Thymus (tissue), 11 donors: ENCODE results near the gene AFF3. TPM values are rescaled to one million over a fixed set of nuclear protein-coding genes. Genes with fewer than 3 reads are reported as not detected.

ENCODE experiments used
- DNase-seq, 9 donors: peaks; one replicate each; pipeline ENCODE4 v3.0.0-alpha.2; 2013; ENCODE audit warnings: low spot score in 9 of 9, low read depth in 6 of 9, missing footprints in 1 of 9
- H3K27ac ChIP-seq, 2 donors: one replicate each; pipeline ENCODE4 v1.5.1; 2013; ENCODE audit warnings: control low read depth in 1 of 2, low read depth in 1 of 2, low read length in 1 of 2, mild to moderate bottlenecking in 1 of 2, moderate library complexity in 1 of 2
- H3K27me3 ChIP-seq, 2 donors: one replicate each; pipeline ENCODE4 v1.5.1; 2013; ENCODE audit warnings: low read length in 1 of 2; ENCODE audit not compliant: control insufficient read depth in 2 of 2, insufficient read depth in 1 of 2
- H3K36me3 ChIP-seq, 2 donors: one replicate each; pipeline ENCODE4 v1.5.1; 2013; ENCODE audit warnings: low read length in 1 of 2, mild to moderate bottlenecking in 1 of 2, moderate library complexity in 1 of 2; ENCODE audit not compliant: control insufficient read depth in 2 of 2, insufficient read depth in 2 of 2
- H3K4me1 ChIP-seq, 2 donors: one replicate each; pipeline ENCODE4 v1.5.1; 2013; ENCODE audit warnings: low read length in 2 of 2; ENCODE audit not compliant: control insufficient read depth in 2 of 2, insufficient read depth in 2 of 2
- H3K4me3 ChIP-seq, 2 donors: one replicate each; pipeline ENCODE4 v1.5.1; 2013; ENCODE audit warnings: low read length in 2 of 2, control low read depth in 1 of 2, mild to moderate bottlenecking in 1 of 2
- H3K9me3 ChIP-seq, 2 donors: one replicate each; pipeline ENCODE4 v1.5.1; 2013; ENCODE audit warnings: low read length in 1 of 2, mild to moderate bottlenecking in 1 of 2; ENCODE audit not compliant: control insufficient read depth in 2 of 2, insufficient read depth in 1 of 2
- WGBS: extraction: QIAGEN DNeasy Blood & Tissue Kit; methylation state at CpG from one replicate; pipeline ENCODE4 v1.1.7; 2013; 5-methylcytosine and 5-hydroxymethylcytosine counted together
- polyA plus RNA-seq: library from polyadenylated mRNA; stranded (reverse); fragments of 200-250 nt; gene quantifications from one replicate; pipeline ENCODE4 v1.2.3, GENCODE V29; 2013
- total RNA-seq: library from RNA; stranded (reverse); fragments of 120-200 nt; gene quantifications from one replicate; pipeline ENCODE4 v1.2.4, GENCODE V29; 2013
- donor health status: healthy.

AFF3 gene
- total and polyA plus RNA-seq, 2 donors = 5.3 to 9.7 TPM

DNA sequence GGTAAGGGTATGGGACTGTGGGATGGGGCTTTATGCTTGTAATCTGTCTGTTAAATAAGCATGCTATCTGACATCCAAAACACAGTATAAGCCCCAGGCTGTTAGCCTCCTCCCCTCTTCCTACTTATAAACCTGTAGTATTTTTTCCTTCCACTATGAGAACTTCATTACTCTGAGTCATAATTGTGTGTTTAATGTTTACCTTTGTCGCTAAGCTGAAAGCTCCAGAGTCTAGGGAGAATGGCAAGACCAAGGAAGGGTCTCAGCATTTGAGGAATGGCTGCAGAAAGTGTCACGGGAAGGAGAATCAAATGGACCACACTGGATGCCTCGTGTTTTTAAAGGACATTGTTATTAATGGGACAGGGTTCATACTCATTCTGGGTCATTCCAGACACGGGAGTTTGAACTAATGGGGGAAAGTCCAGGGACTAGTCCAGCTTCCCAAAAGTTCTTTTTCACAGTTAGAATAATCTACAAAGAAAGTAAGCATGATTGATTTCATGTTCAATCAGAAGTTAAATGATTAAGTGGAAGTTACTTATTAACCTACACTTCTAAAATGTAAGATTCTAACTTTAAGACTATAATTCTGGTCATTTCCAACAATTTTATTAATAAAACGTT is 292.2 kb downstream of the AFF3 start:
- Histone ChIP-seq H3K27ac (no peak overlapping the region), H3K4me3 (no peak overlapping the region), H3K9me3 (no peaks in the 10 kb centered on the region), H3K4me1 (no peaks in the 10 kb centered on the region), H3K36me3 (no peaks in the 10 kb centered on the region), H3K27me3 (no peaks in the 10 kb centered on the region)
- DNase-seq = no peak
- WGBS = 96% methylated on average over 5 of the region's 5 CpGs

DNA sequence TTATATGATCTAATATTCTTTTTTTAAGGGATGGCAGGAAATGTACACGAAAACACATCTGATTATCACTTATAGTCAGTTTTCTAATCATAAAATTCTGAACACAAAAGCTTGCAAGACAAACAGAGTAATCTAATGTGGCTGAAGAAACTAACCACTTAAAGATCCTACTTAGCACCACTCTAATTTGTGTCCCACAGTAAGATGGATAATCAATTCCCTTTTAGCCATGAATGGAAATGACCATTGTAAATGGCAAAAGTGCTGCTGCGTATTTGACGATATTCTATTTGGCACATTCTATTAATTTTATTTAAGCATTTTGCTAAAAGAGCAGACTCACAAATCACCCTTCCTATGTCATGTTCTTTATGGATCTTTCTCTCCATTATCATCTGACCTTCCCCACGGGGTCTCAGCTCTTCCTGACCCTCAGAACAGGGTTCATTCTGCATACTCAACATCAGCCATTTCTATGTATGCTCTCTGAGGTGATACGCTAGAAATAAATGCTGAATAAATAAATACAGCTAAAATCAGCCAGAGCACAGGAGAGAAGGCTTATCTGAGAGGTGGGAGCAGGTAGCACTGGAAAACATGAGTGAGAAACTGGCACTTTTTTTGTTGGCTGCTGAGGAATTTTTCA is 295.8 kb downstream of the AFF3 start:
- DNase-seq = no peak
- 97% methylated on average over 5 of the region's 5 CpGs for WGBS

DNA sequence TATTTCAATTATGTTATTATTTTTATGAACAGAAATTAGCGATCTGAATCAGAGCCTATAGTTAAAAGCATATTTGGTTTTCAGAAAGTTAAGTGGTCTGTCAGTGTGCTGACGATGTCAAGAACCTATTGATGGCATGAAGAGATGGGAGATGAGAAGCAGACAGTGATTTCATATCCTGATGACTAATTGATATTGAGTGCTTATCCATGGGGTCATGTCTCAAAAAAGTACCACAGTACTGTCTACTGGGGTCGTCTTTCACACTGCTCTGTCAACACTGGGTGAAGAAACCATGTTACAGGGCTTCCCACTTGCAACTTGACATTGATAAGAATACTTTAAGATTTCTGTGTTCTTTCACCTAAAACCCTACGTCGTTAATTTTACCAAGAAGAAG is 297.1 kb downstream of the AFF3 start:
- DNase-seq = no peak
- no peak overlapping the region for H3K4me3 ChIP-seq
- no peaks in the 10 kb centered on the region for H3K36me3 ChIP-seq
- no peaks in the 10 kb centered on the region for H3K27me3 ChIP-seq
- H3K27ac ChIP-seq = no peak overlapping the region
- no peaks in the 10 kb centered on the region for H3K4me1 ChIP-seq
- 95% methylated on average over 5 of the region's 5 CpGs for WGBS
- H3K9me3 ChIP-seq = no peaks in the 10 kb centered on the region

More for the DNA sequence above, 295.8 kb downstream of the AFF3 start:
- Histone ChIP-seq H3K4me1 (no peaks in the 10 kb centered on the region), H3K9me3 (no peaks in the 10 kb centered on the region), H3K4me3 (no peak overlapping the region), H3K27me3 (no peaks in the 10 kb centered on the region), H3K36me3 (no peaks in the 10 kb centered on the region), H3K27ac (no peak overlapping the region)

DNA sequence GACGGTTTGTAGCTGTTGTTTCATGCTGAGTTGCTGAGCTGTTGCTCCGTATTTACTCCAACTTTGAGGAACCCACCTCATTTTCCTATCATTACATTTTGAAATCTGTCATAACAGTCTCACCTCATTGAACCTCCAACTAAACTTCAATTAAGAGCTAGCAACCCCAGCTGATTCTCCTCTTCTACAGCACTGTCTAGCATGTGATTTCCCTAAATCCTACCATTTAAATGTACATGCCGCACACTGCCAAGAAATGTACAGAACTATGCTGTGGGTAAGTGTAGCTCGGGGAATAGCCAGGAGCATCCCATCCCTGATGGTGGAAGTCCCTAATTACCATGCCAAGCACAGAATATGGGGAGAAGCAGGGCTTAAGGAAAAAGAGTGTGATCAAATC is 299.9 kb downstream of the AFF3 start:
- WGBS = 97% methylated on average over 4 of the region's 4 CpGs
- Histone ChIP-seq H3K27ac (no peak overlapping the region), H3K9me3 (no peaks in the 10 kb centered on the region), H3K27me3 (no peaks in the 10 kb centered on the region), H3K4me1 (peaks cover 0 to 6% of the 10 kb centered on the region in 2 donors), H3K36me3 (no peaks in the 10 kb centered on the region), H3K4me3 (no peak overlapping the region)
- no peak for DNase-seq

DNA sequence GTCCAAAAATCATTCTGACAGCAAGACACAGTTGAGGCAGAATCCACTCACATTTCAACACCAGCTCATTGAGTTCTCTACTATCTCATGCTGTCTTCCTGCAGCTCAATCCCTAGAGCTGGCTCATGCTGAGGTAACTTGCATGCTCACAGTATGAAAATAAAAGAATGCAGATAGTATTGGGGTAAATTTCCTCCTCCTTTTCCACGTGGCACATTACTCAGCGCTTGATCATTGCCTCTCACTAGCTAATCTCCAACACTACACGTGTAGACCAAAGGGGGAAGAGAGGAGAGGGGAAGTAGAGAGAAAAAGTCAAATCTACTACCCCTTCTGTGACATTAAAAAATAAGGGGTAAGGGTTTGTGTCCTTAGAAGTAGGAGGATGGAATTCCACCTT is 300.6 kb downstream of the AFF3 start:
- H3K4me3 ChIP-seq = no peak overlapping the region
- H3K36me3 ChIP-seq = no peaks in the 10 kb centered on the region
- H3K9me3 ChIP-seq = no peaks in the 10 kb centered on the region
- H3K27ac ChIP-seq = no peak overlapping the region
- no peak for DNase-seq
- WGBS = 51% methylated on average over 3 of the region's 3 CpGs
- no peaks in the 10 kb centered on the region for H3K27me3 ChIP-seq
- peaks cover 0 to 7% of the 10 kb centered on the region in 2 donors for H3K4me1 ChIP-seq

DNA sequence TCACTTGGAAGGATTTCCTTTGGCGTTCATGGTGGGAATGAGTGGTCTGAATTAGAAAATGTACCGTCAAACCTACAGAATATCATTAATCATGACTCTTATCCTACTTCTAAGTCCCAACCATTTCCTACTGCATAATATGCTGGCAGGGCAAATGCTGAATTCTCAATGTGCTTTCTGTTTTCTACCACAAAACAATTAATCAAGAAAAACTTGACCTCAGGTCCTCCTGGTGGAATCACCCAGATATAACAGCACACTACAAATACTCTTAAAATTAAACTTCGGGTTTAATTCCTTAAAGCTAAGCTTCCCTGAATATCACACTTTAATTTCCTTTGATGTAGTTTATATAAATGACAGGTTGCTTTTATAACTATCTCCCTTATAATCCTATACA is 301.6 kb downstream of the AFF3 start:
- 86% methylated on average over 3 of the region's 3 CpGs for WGBS
- DNase-seq = no peak
- Histone ChIP-seq H3K27me3 (no peaks in the 10 kb centered on the region), H3K27ac (no peak overlapping the region), H3K36me3 (no peaks in the 10 kb centered on the region), H3K4me3 (no peak overlapping the region), H3K4me1 (peaks cover 0 to 7% of the 10 kb centered on the region in 2 donors), H3K9me3 (no peaks in the 10 kb centered on the region)

DNA sequence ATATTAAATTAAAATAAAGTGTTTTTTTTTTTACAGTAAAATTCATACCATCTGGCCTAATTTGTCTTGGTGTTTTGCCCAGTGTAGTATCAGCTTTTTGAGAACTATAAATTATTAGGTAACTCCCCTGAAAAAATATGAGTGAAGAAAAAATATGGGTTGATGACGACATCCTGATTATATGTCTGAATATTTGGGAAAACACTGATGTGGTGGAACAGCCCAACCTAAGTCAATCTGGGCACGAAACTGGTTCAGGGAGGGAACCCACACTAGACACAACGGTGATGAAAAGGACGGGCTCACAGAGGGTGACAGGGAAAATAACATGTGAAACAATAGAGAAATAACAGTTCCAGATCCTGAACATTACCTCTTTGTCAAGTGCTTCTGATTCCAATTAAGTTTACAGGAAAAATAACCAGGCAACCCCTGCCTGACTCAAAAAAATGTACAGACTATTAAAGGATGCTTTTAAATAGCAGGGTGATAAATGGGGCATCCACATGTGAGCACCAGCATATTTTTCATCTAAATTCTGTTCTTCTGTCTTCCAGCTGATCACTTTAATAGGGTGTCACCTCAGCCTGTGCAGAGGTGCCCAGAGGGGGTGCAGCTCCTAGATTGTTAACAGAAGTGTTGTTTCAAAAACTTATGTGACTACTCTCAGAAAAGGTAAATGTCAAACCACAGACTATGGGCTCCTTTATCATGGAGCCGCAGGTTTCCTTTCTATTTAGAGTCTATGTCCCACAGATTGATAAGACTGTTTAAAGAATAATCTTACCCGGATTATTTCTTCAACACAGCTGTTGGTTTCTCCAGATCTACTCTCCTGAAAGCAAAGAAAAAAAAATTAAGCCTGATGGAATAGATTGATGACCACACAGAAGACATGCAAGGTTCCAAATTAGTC is 305.4 kb downstream of the AFF3 start:
- Histone ChIP-seq H3K4me1 (peaks cover 0 to 7% of the 10 kb centered on the region in 2 donors), H3K27ac (no peak overlapping the region), H3K36me3 (peaks cover 0 to 6% of the 10 kb centered on the region in 2 donors), H3K4me3 (no peak overlapping the region), H3K27me3 (no peaks in the 10 kb centered on the region), H3K9me3 (no peaks in the 10 kb centered on the region)
- 71% methylated on average over 6 of the region's 6 CpGs for WGBS
- DNase-seq = peak in 1 of 9 donors; percentile 37

DNA sequence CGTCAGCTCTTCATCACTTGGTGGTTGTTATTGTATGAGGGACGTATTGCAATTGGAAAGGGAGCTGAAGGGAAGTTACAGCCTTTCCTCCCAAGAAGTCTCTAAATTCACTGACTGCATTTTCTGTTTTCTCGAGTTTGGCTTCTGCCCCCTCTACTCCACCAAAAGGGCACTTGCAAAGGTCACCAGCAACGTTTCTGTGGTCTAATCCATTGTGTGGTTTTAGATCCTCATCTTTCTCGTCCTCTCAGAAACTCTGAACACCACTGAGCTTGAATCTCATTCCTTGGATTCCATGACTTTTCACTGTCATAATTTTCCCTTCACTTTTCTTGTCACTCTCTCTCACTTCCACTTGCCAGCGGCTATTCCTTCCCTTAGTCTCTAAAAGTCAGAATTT is 308.0 kb downstream of the AFF3 start:
- Histone ChIP-seq H3K36me3 (peaks cover 0 to 6% of the 10 kb centered on the region in 2 donors), H3K27ac (no peak overlapping the region), H3K27me3 (no peaks in the 10 kb centered on the region), H3K9me3 (no peaks in the 10 kb centered on the region), H3K4me3 (no peak overlapping the region), H3K4me1 (peaks cover 0 to 7% of the 10 kb centered on the region in 2 donors)
- WGBS = 91% methylated on average over 6 of the region's 6 CpGs
- no peak for DNase-seq
